PC-3 (cell line): ENCODE measurements around the gene KRTAP19-5. TPM values are rescaled to one million over a fixed set of nuclear protein-coding genes. Genes with fewer than 3 reads are reported as not detected.
A peak's percentile ranks its signal among the peaks of the same experiment; 100 is the strongest.
"Not testable (repeated sequence)": the region's sequence is repeated elsewhere in the genome, so short reads cannot be mapped to it uniquely, and the experiment has no call there.

ENCODE experiments used
- ATAC-seq: fragments of 200-7000 bp; cut with Tn5 transposase; 2 replicates; pipeline ENCODE4 v1.9.1; 2020; ENCODE audit warnings: mild to moderate bottlenecking, moderate library complexity
- BruUV-seq: library from RNA; stranded (reverse); fragments of 400-500 nt; replicated peaks from 2 replicates; lab custom pipeline; 2021; lab: Mats Ljungman, UMichigan
- CTCF ChIA-PET: fragments of 300-600 bp; sonication (Branson Sonifier 250); formaldehyde crosslinking; loops from one replicate; lab custom pipeline; 2022; ENCODE audit warnings: antibody characterized with exemption; lab: Charles Lee
- POLR2A ChIA-PET: fragments of 300-600 bp; sonication (Branson Sonifier 250); formaldehyde crosslinking; loops from one replicate; lab custom pipeline; 2022; ENCODE audit warnings: antibody characterized with exemption; ENCODE audit not compliant: unreplicated experiment; lab: Charles Lee
- DNase-seq: peaks from one replicate; pipeline ENCODE4 v3.0.0-alpha.2; 2015
- H2AFZ ChIP-seq: fragments of 300-600 bp; sonication (generic); 2 replicates; pipeline ENCODE4 v1.6.0; 2016; ENCODE audit warnings: antibody characterized with exemption, low read length
- H3F3A ChIP-seq: fragments of 300-600 bp; sonication (generic); one replicate; pipeline ENCODE4 v1.6.0; 2017; ENCODE audit warnings: antibody characterized with exemption, low read length, control low read depth, mild to moderate bottlenecking; ENCODE audit not compliant: unreplicated experiment
- H3K27ac ChIP-seq: fragments of 300-600 bp; sonication (generic); 2 replicates; pipeline ENCODE4 v1.5.1; 2016; ENCODE audit warnings: mild to moderate bottlenecking, low read length
- H3K27me3 ChIP-seq: fragments of 300-600 bp; sonication (generic); 2 replicates; pipeline ENCODE4 v1.6.1; 2016; ENCODE audit warnings: low read length, mixed read lengths
- H3K36me3 ChIP-seq: fragments of 300-600 bp; sonication (generic); 2 replicates; pipeline ENCODE4 v1.6.1; 2016; ENCODE audit warnings: low read depth, mixed run types, low read length, mixed read lengths
- H3K4me1 ChIP-seq: fragments of 300-600 bp; sonication (generic); 2 replicates; pipeline ENCODE4 v1.5.1; 2016; ENCODE audit warnings: low read length; ENCODE audit not compliant: insufficient read depth
- H3K4me2 ChIP-seq: fragments of 300-600 bp; sonication (generic); 2 replicates; pipeline ENCODE4 v1.6.0; 2016; ENCODE audit warnings: low read length
- H3K4me3 ChIP-seq: fragments of 300-600 bp; sonication (generic); 2 replicates; pipeline ENCODE4 v1.5.1; 2016; ENCODE audit warnings: mild to moderate bottlenecking, low read length, mixed read lengths
- H3K79me2 ChIP-seq: fragments of 300-600 bp; sonication (generic); 2 replicates; pipeline ENCODE4 v1.6.1; 2017; ENCODE audit warnings: low read length, mixed read lengths
- H3K9ac ChIP-seq: fragments of 300-600 bp; sonication (generic); 2 replicates; pipeline ENCODE4 v1.6.0; 2016; ENCODE audit warnings: mild to moderate bottlenecking, low read length
- H3K9me2 ChIP-seq: fragments of 300-600 bp; sonication (generic); replicated peaks from 2 replicates; pipeline ENCODE4 v1.6.1; 2016; ENCODE audit warnings: mixed run types, low read length, mixed read lengths
- H3K9me3 ChIP-seq: fragments of 300-600 bp; sonication (generic); 2 replicates; pipeline ENCODE4 v1.6.1; 2016; ENCODE audit warnings: low read length, mixed read lengths
- H4K20me1 ChIP-seq: fragments of 300-600 bp; sonication (generic); 2 replicates; pipeline ENCODE4 v1.6.1; 2016; ENCODE audit warnings: low read length, mixed read lengths
- EZH2 ChIP-seq: fragments of 300-600 bp; sonication (generic); IDR thresholded peaks from one replicate; pipeline ENCODE4 v1.6.1; 2017; ENCODE audit warnings: antibody characterized with exemption, mild to moderate bottlenecking, low read length; ENCODE audit not compliant: unreplicated experiment
- EZH2phosphoT487 ChIP-seq: fragments of 300-600 bp; sonication (generic); IDR thresholded peaks from 2 replicates; pipeline ENCODE4 v1.6.1; 2018; ENCODE audit warnings: mild to moderate bottlenecking, antibody characterized with exemption, low read length, borderline replicate concordance
- intact Hi-C: fragments of 100-400 bp; cut with micrococcal nuclease; formaldehyde crosslinking; loops from 2 replicates; pipeline ENCODE4 v1.9.0; 2023
- total RNA-seq: library from RNA; depleted of rRNA; stranded (reverse); fragments of >200 nt; gene quantifications from 2 replicates; pipeline ENCODE4 v1.2.3, GENCODE V29; 2014
- TF ChIP-seq, protein P1 (sequence below): fragments of 300-600 bp; sonication (generic); conservative IDR thresholded peaks from 2 replicates; pipeline ENCODE4 v1.5.1; 2017; ENCODE audit warnings: antibody characterized with exemption, low read depth, mild to moderate bottlenecking, low read length

The KRTAP19-5 gene
- total RNA-seq, 1 experiment from 2014 or later = not detected

DNA sequence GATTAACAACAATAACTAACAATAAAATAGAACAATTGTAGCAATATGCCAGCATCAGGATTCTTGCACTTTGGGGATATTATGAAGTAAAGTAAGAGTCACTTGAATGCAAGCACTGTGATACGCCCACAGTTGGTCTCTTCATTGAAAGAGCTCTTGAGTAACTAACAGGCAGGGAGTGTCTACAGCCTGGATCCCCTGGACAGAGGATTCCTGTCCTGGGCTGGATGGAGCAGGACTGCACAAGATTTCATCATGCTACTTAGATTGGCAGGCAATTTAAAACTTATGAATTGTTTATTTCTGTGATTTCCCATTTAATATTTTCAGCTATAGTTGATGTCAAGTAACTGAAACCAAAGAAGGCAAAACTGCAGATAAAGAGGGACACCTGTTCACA lies 13.7 kb upstream of the KRTAP19-5 start:
- TF ChIP-seq EZH2phosphoT487 = no peak
- TF ChIP-seq, protein P1, sequence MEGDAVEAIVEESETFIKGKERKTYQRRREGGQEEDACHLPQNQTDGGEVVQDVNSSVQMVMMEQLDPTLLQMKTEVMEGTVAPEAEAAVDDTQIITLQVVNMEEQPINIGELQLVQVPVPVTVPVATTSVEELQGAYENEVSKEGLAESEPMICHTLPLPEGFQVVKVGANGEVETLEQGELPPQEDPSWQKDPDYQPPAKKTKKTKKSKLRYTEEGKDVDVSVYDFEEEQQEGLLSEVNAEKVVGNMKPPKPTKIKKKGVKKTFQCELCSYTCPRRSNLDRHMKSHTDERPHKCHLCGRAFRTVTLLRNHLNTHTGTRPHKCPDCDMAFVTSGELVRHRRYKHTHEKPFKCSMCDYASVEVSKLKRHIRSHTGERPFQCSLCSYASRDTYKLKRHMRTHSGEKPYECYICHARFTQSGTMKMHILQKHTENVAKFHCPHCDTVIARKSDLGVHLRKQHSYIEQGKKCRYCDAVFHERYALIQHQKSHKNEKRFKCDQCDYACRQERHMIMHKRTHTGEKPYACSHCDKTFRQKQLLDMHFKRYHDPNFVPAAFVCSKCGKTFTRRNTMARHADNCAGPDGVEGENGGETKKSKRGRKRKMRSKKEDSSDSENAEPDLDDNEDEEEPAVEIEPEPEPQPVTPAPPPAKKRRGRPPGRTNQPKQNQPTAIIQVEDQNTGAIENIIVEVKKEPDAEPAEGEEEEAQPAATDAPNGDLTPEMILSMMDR = no peak
- TF ChIP-seq EZH2 = no peak
- no TSS peak for BruUV-seq
- intact Hi-C loops = no loop called here

DNA sequence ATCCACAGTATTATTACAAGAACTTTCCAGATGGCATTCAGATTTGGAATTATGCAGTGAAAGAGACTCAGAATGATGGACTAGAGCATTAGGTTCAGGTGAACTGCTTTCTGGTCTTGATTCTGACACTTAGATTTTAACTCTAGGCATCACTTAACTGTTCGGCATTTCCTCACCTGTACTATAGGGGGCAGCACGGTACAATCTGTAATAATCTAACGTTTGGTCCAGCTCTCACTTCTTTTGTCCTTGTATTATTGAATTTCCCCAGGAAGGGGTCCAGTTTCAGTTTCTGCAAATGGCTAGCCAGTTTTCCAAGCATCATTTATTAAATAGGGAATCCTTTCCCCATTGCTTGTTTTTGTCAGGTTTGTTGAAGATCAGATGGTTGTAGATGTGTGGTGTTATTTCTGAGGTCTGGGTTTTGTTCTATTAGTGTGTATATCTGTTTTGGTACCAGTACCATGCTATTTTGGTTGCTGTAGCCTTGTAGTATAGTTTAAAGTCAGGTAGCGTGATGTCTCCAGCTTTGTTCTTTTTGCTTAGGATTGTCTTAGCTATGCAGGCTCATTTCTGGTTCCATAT lies 3.8 kb upstream of the KRTAP19-5 start:
- intact Hi-C loops = loop anchor here (1.0 to 10.0 kb wide), 3 partner anchors 161 to 228 kb away; partner anchors contain the start of gene KRTAP23-1
- H3K4me1 ChIP-seq, H3K36me3 ChIP-seq, H3K4me3 ChIP-seq, H4K20me1 ChIP-seq, H3K9me2 ChIP-seq, ATAC-seq, H3K9me3 ChIP-seq, H2AFZ ChIP-seq, H3K79me2 ChIP-seq, H3F3A ChIP-seq, H3K9ac ChIP-seq, H3K27ac ChIP-seq, CTCF ChIA-PET, H3K4me2 ChIP-seq, H3K27me3 ChIP-seq, BruUV-seq: not testable (repeated sequence)
- TF ChIP-seq, protein P1 = peak; percentile 82
- peak; percentile 68 for DNase-seq
- POLR2A ChIA-PET = interaction anchor here (0.6 kb wide), 1 partner anchor 183 kb away, joined by 4 read pairs; no protein-coding TSS in a partner anchor

More for the DNA sequence above, 13.7 kb upstream of the KRTAP19-5 start:
- Histone ChIP-seq H3K9me3 (no peaks in the 10 kb centered on the region), H3K36me3 (no peaks in the 10 kb centered on the region), H3K79me2 (no peaks in the 10 kb centered on the region), H3K9ac (no peak overlapping the region), H3F3A (no peaks in the 10 kb centered on the region), H4K20me1 (no peaks in the 10 kb centered on the region), H3K9me2 (no peaks in the 10 kb centered on the region), H3K4me1 (no peaks in the 10 kb centered on the region), H3K27me3 (no peaks in the 10 kb centered on the region), H3K27ac (no peak overlapping the region), H2AFZ (no peak overlapping the region), H3K4me2 (no peak overlapping the region), H3K4me3 (no peak overlapping the region)
- CTCF ChIA-PET = no interaction called here
- ATAC-seq = no peak
- DNase-seq = no peak
- POLR2A ChIA-PET = no interaction called here

DNA sequence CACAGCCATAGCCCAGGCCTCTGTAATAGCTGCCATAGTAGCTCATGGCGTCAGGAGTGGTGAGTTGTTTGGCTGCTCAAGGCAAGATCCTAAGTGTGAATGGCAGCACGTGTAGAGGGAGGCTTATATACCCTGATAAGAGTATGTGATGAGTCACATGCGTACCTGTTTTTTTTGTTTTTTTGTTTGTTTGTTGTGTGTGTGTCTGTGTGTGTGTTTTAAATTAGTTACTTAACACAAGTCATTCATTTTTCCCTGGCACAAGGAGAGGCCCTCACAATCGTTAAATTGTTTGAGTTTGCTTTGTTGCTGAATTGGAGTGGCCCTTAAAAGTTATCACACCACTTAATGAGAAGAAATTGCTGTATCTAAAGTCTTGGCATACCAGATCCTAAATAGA lies 4.9 kb downstream of the KRTAP19-5 start, which contains the start of gene KRTAP19-4:
KRTAP19-4 (minus strand) TSS at position 101 of the 400 bp plus-strand sequence; CDS start at position 46, 55 bp downstream.
- ChIA-PET CTCF (interaction anchor here (1.0 kb wide), 1 partner anchor 127 kb away, joined by 3 read pairs; no protein-coding TSS in a partner anchor), POLR2A (no interaction called here)
- H3K9me2 ChIP-seq = no peaks in the 10 kb centered on the region
- H3K9ac ChIP-seq = no peak within 1 kb of the TSS
- H3K9me3 ChIP-seq = no peaks in the 10 kb centered on the region
- no peaks in the 10 kb centered on the region for H3F3A ChIP-seq
- no peaks in the 10 kb centered on the region for H4K20me1 ChIP-seq
- intact Hi-C loops = no loop called here
- H3K79me2 ChIP-seq = no peaks in the 10 kb centered on the region
- no peaks in the 10 kb centered on the region for H3K27me3 ChIP-seq
- no peak within 1 kb of the TSS for H3K4me2 ChIP-seq
- no peak within 1 kb of the TSS for H3K4me3 ChIP-seq
- no peaks in the 10 kb centered on the region for H3K4me1 ChIP-seq
- no peak for TF ChIP-seq EZH2phosphoT487
- no peak for TF ChIP-seq EZH2
- TF ChIP-seq, protein P1 = no peak
- DNase-seq (no peak), ATAC-seq (no peak)
- H2AFZ ChIP-seq = no peak within 1 kb of the TSS
- no peaks in the 10 kb centered on the region for H3K36me3 ChIP-seq
- BruUV-seq = no TSS peak
- no peak within 1 kb of the TSS for H3K27ac ChIP-seq
